SK-N-SH (cell line): Measurements from ENCODE around the gene RAB20. TPM values are rescaled to one million over a fixed set of nuclear protein-coding genes. Genes with fewer than 3 reads are reported as not detected.

ENCODE experiments used
- CTCF ChIA-PET: fragments of 300-600, 350-600 bp; formaldehyde crosslinking; extraction: SDS; loops from one replicate; lab custom pipeline; 2021; lab: Yijun Ruan, JAX
- POLR2A ChIA-PET: fragments of 350-600 bp; sonication (Branson Sonifier 250); formaldehyde crosslinking; extraction: SDS; loops from one replicate; lab custom pipeline; 2020; ENCODE audit warnings: antibody characterized with exemption, inconsistent platforms; lab: Yijun Ruan, JAX
- DNase-seq: peaks from one replicate; pipeline ENCODE4 v3.0.0; 2012
- H2AFZ ChIP-seq: fragments of 200-600 bp; sonication (generic); 2 replicates; pipeline ENCODE4 v1.8.1; 2016; ENCODE audit warnings: antibody characterized with exemption, mild to moderate bottlenecking, low read depth
- H3F3A ChIP-seq: fragments of 200-600 bp; sonication (generic); replicated peaks from 2 replicates; pipeline ENCODE3; 2016; ENCODE audit warnings: antibody characterized with exemption, mild to moderate bottlenecking; ENCODE audit not compliant: insufficient read depth
- H3K27ac ChIP-seq, 2 experiments: fragments of 200-500 bp in 1 of 2; fragments of 200-600 bp in 1 of 2; sonication (Bioruptor generic) in 1 of 2; sonication (generic), shearing (Covaris generic) in 1 of 2; 2 replicates each; pipeline versions ENCODE4 v1.5.1 to v1.6.1; 2014 to 2016; ENCODE audit warnings: low read depth in 2 of 2, inconsistent platforms in 1 of 2, low read length in 1 of 2, mild to moderate bottlenecking in 1 of 2, mixed read lengths in 1 of 2
- H3K27me3 ChIP-seq: fragments of 200-600 bp; sonication (generic), shearing (Covaris generic); 2 replicates; pipeline ENCODE4 v1.6.1; 2016; ENCODE audit warnings: mixed run types; ENCODE audit not compliant: insufficient read depth
- H3K36me3 ChIP-seq, 2 experiments: fragments of 200-500 bp in 1 of 2; fragments of 200-600 bp in 1 of 2; sonication (Bioruptor generic) in 1 of 2; sonication (generic) in 1 of 2; replicated peaks in 1 of 2; 2 replicates each; pipeline versions ENCODE3 to v1.5.1; 2014 to 2016; ENCODE audit warnings: low read length in 1 of 2, mild to moderate bottlenecking in 1 of 2; ENCODE audit not compliant: insufficient read depth in 2 of 2, control insufficient read depth in 1 of 2
- H3K4me1 ChIP-seq, 2 experiments: fragments of 200-500 bp in 1 of 2; fragments of 200-600 bp in 1 of 2; sonication (Bioruptor generic) in 1 of 2; sonication (generic), shearing (Covaris generic) in 1 of 2; 2 replicates each; pipeline versions ENCODE4 v1.5.1 to v1.6.1; 2014 to 2016; ENCODE audit warnings: low read depth in 1 of 2, low read length in 1 of 2, mixed run types in 1 of 2; ENCODE audit not compliant: insufficient read depth in 2 of 2, control insufficient read depth in 1 of 2
- H3K4me2 ChIP-seq: fragments of 200-600 bp; sonication (generic), shearing (Covaris generic); 2 replicates; pipeline ENCODE4 v1.6.1; 2017; ENCODE audit warnings: mixed run types
- H3K4me3 ChIP-seq, 2 experiments: fragments of 200-500 bp in 1 of 2; fragments of 200-600 bp in 1 of 2; sonication (Bioruptor generic) in 1 of 2; sonication (generic), shearing (Covaris generic) in 1 of 2; 2 replicates each; pipeline versions ENCODE4 v1.5.1 to v1.8.1; 2014 to 2016; ENCODE audit warnings: low read depth in 2 of 2, inconsistent platforms in 1 of 2, low read length in 1 of 2, mild to moderate bottlenecking in 1 of 2, mixed read lengths in 1 of 2, moderate library complexity in 1 of 2
- H3K79me2 ChIP-seq: fragments of 200-600 bp; sonication (generic); 2 replicates; pipeline ENCODE4 v1.8.1; 2017; ENCODE audit warnings: mild to moderate bottlenecking; ENCODE audit not compliant: insufficient read depth
- H3K9ac ChIP-seq: fragments of 200-600 bp; sonication (generic); 2 replicates; pipeline ENCODE4 v1.6.1; 2017; ENCODE audit warnings: mixed run types
- H3K9me2 ChIP-seq: fragments of 200-600 bp; sonication (generic); 2 replicates; pipeline ENCODE4 v1.6.1; 2017; ENCODE audit warnings: mixed run types
- H3K9me3 ChIP-seq: fragments of 200-600 bp; sonication (generic); 2 replicates; pipeline ENCODE4 v1.6.1; 2017; ENCODE audit warnings: mixed run types, mild to moderate bottlenecking, moderate library complexity
- H4K20me1 ChIP-seq: fragments of 200-600 bp; sonication (generic); 2 replicates; pipeline ENCODE4 v1.6.1; 2017; ENCODE audit warnings: mild to moderate bottlenecking, mixed run types; ENCODE audit not compliant: insufficient read depth
- ELF1 ChIP-seq: IDR thresholded peaks from 2 replicates; pipeline ENCODE4 v1.4.0; 2012
- EP300 ChIP-seq, 2 experiments: IDR thresholded peaks; 2 replicates each; pipeline versions ENCODE4 v1.4.0 to v1.6.1; 2012; ENCODE audit warnings: borderline replicate concordance in 1 of 2, low read depth in 1 of 2, low read length in 1 of 2
- EZH2phosphoT487 ChIP-seq: fragments of 200-600 bp; sonication (generic); IDR thresholded peaks from 2 replicates; pipeline ENCODE4 v1.6.1; 2017; ENCODE audit warnings: low read depth, mixed run types, mild to moderate bottlenecking, antibody characterized with exemption, moderate library complexity, borderline replicate concordance
- FOXM1 ChIP-seq: IDR thresholded peaks from 2 replicates; pipeline ENCODE4 v1.4.0; 2012; ENCODE audit warnings: low read depth, mild to moderate bottlenecking
- GABPA ChIP-seq: IDR thresholded peaks from 2 replicates; pipeline ENCODE4 v1.4.0; 2012; ENCODE audit warnings: low read depth, mild to moderate bottlenecking
- MXI1 ChIP-seq: IDR thresholded peaks from 2 replicates; pipeline ENCODE4 v1.6.1; 2012; ENCODE audit warnings: mild to moderate bottlenecking, low read depth, low read length, improper control_type of control experiment
- NFIC ChIP-seq: IDR thresholded peaks from 2 replicates; pipeline ENCODE4 v1.4.0; 2012; ENCODE audit warnings: borderline replicate concordance
- POLR2AphosphoS5 ChIP-seq: IDR thresholded peaks from 2 replicates; pipeline ENCODE4 v1.6.1; 2012; ENCODE audit warnings: low read depth, low read length
- RXRA ChIP-seq: IDR thresholded peaks from 2 replicates; pipeline ENCODE4 v1.4.0; 2012; ENCODE audit warnings: low read depth, mild to moderate bottlenecking, borderline replicate concordance
- SIN3A ChIP-seq: IDR thresholded peaks from 2 replicates; pipeline ENCODE4 v1.6.1; 2012; ENCODE audit warnings: low read depth, mild to moderate bottlenecking, low read length, moderate library complexity, borderline replicate concordance
- TEAD4 ChIP-seq: IDR thresholded peaks from 2 replicates; pipeline ENCODE4 v1.4.0; 2012; ENCODE audit warnings: mild to moderate bottlenecking, borderline replicate concordance; ENCODE audit not compliant: insufficient read depth
- USF1 ChIP-seq: IDR thresholded peaks from 2 replicates; pipeline ENCODE4 v1.4.0; 2012; ENCODE audit warnings: low read depth, borderline replicate concordance
- YY1 ChIP-seq: IDR thresholded peaks from 2 replicates; pipeline ENCODE4 v1.4.0; 2012; ENCODE audit warnings: low read depth, mild to moderate bottlenecking
- WGBS: methylation state at CpG from one replicate; pipeline ENCODE4 v1.1.6; 2017; ENCODE audit warnings: low lambda C conversion rate; 5-methylcytosine and 5-hydroxymethylcytosine counted together
- polyA plus RNA-seq, 3 experiments: library from polyadenylated mRNA; depleted of rRNA; stranded (reverse); fragments of >200 nt; gene quantifications; 2 replicates each; pipeline ENCODE4 v1.2.3, GENCODE V29; 2012
- TF ChIP-seq, protein P1 (sequence below): fragments of 200-600 bp; sonication (generic); IDR thresholded peaks from 2 replicates; pipeline ENCODE4 v1.6.1; 2017; ENCODE audit warnings: antibody characterized with exemption, mild to moderate bottlenecking, moderate library complexity
- TF ChIP-seq, protein P2 (sequence below): IDR thresholded peaks from 2 replicates; pipeline ENCODE4 v1.4.0; 2012; ENCODE audit warnings: low read depth

RAB20 gene
- polyA plus RNA-seq, 1 of the 3 experiments (the other 2 are of a cell fraction) = 5.2 TPM

DNA sequence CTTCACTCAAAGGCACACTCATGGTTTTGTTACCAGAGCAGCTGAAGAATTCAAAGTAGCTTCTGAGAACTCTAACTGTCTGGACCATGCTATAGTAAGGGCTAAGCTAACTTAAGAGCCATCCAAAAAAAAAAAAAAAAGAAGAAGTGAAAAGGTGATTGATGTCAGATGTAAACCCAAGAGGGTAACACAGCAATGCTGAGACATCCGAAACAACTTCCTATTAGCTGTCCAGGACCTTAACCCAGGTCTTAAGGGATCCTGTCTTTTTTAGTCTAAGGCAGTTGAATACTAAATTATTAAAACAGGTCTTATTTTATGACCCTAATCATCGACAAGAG is 11.2 kb upstream of the RAB20 start:
- peaks cover 0 to 4% of the 10 kb centered on the region in 2 experiments; a peak in 1 of 4 replicates for H3K4me1 ChIP-seq
- H3K79me2 ChIP-seq = no peaks in the 10 kb centered on the region
- no peaks in the 10 kb centered on the region for H4K20me1 ChIP-seq
- 80% methylated on average over 2 of the region's 2 CpGs for WGBS
- H3K27me3 ChIP-seq = peaks cover 12% of the 10 kb centered on the region; the same call in 1 of the 2 replicates
- H3F3A ChIP-seq = no peaks in the 10 kb centered on the region
- no peaks in the 10 kb centered on the region for H3K9me2 ChIP-seq
- no peak overlapping the region for H3K27ac ChIP-seq
- H2AFZ ChIP-seq = no peak overlapping the region
- TF ChIP-seq, protein P1, sequence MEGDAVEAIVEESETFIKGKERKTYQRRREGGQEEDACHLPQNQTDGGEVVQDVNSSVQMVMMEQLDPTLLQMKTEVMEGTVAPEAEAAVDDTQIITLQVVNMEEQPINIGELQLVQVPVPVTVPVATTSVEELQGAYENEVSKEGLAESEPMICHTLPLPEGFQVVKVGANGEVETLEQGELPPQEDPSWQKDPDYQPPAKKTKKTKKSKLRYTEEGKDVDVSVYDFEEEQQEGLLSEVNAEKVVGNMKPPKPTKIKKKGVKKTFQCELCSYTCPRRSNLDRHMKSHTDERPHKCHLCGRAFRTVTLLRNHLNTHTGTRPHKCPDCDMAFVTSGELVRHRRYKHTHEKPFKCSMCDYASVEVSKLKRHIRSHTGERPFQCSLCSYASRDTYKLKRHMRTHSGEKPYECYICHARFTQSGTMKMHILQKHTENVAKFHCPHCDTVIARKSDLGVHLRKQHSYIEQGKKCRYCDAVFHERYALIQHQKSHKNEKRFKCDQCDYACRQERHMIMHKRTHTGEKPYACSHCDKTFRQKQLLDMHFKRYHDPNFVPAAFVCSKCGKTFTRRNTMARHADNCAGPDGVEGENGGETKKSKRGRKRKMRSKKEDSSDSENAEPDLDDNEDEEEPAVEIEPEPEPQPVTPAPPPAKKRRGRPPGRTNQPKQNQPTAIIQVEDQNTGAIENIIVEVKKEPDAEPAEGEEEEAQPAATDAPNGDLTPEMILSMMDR = no peak
- TF ChIP-seq ELF1 (no peak), MXI1 (no peak), EP300 (IDR thresholded peaks at IDR 0.05; ENCODE audit: borderline replicate concordance in 1 of 2, low read depth in 1 of 2, low read length in 1 of 2) (no peak), NFIC (no peak), RXRA (no peak), GABPA (no peak), USF1 (no peak), SIN3A (no peak), TEAD4 (no peak), POLR2AphosphoS5 (no peak), YY1 (no peak), FOXM1 (no peak), EZH2phosphoT487 (no peak)
- TF ChIP-seq, protein P2, sequence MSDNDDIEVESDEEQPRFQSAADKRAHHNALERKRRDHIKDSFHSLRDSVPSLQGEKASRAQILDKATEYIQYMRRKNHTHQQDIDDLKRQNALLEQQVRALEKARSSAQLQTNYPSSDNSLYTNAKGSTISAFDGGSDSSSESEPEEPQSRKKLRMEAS = no peak
- H3K9me3 ChIP-seq = no peaks in the 10 kb centered on the region
- no peak overlapping the region for H3K4me2 ChIP-seq
- no peak for DNase-seq
- no peak overlapping the region for H3K9ac ChIP-seq
- CTCF ChIA-PET = interaction anchor here (0.6 kb wide), 1 partner anchor 117 kb away, joined by 3 read pairs; no protein-coding TSS in a partner anchor
- POLR2A ChIA-PET = no interaction called here
- no peaks in the 10 kb centered on the region for H3K36me3 ChIP-seq
- no peak overlapping the region for H3K4me3 ChIP-seq
